ENCODE measurements around the gene AHNAK2.
A peak's percentile ranks its signal among the peaks of the same experiment; 100 is the strongest.

AHNAK2 gene

DNA sequence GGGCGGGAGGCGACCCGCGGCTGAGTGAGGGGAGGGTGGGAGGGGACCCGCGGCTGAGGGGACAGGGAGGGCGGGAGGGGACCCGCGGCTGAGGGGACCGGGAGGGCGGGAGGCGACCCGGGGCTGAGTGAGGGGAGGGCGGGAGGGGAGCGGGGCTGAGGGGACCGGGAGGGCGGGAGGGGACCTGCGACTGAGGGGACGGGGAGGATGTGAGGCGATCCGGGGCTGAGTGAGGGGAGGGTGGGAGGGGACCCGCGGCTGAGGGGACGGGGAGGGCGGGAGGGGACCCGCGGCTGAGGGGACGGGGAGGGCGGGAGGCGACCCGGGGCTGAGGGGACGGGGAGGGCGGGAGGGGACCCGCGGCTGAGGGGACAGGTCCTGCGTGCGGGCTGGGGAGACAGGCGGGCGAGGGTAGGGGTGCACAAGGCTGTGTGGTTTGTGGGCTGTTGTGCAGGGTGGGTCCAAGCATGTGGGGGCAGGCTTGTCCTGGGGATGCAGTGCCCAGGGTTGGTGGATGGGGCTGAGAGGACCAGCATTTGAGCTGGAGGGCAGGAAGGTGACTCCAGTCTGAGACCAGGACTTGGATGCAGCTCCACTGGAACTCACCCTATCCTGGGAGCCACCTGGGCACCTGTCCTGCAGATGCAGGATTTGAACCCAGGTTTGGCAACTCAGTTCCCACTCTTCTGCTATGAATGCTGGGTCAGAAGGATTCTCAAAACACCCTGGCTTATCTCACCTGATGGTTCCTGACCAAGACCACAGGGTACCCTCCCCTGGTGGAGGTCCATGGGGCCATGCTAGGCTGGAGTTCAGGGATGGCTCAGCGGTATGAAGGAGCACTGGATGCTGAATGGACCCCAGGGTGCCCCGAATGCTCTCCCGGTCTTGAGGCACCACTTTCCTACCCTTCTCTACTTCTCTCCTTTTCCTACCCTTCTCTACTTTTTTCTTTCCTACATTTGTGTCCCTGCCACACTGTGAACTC, 44.1 kb downstream of the AHNAK2 start:
- Histone ChIP-seq H3K4me3 (ENCODE audit: low read depth, low read length) (peak overlapping the region; percentile 62), H3K36me3 (ENCODE audit: control insufficient read depth, insufficient read depth, low read length) (no peaks in the 10 kb centered on the region), H3K9ac (ENCODE audit: low read length) (no peak overlapping the region), H3K27ac (ENCODE audit: low read depth, low read length) (no peak overlapping the region), H3K9me3 (ENCODE audit: control insufficient read depth, insufficient read depth, low read depth, low read length) (no peaks in the 10 kb centered on the region), H3K27me3 (ENCODE audit: control insufficient read depth, insufficient read depth, low read length) (peaks cover 86% of the 10 kb centered on the region), H3K4me1 (ENCODE audit: control insufficient read depth, insufficient read depth, low read length) (peaks cover 8% of the 10 kb centered on the region; the same call in 1 of the 2 replicates)

DNA sequence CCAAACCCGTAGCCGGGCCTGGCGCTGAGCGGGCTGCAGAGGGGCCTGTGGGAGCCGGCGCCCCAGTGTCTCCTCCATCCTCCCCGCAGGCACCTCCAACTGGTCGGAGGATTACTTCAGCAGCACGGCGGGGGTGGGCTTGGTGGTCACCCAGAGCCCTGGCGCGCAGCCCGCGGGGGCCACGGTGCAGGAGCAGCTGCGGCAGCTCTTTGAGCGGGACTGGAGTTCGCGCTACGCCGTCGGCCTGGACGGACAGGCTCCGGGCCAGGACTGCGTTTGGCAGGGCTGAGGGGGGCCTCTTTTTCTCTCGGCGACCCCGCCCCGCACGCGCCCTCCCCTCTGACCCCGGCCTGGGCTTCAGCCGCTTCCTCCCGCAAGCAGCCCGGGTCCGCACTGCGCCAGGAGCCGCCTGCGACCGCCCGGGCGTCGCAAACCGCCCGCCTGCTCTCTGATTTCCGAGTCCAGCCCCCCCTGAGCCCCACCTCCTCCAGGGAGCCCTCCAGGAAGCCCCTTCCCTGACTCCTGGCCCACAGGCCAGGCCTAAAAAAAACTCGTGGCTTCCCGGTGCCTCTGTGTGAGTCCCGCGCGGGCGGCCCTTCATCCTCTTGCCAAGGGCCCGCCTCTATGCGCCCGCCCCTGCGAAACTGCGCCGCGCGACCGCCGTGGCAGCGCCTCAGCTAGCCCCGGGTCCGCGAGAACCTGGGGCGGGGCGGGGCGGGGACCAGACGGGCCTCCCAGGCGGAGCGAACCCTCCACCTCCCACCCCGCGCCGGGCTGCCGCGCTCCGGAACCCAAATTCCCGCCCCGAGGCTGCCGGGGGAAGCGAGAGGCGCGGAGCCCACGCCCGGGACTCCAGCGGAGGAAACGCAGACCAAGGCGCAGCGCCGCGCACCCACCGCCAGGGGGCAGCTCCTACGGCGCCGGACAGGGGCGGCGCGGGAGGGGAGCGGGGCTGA, 45.2 kb downstream of the AHNAK2 start:
- Histone ChIP-seq H3K36me3 (ENCODE audit: control insufficient read depth, insufficient read depth, low read length) (no peaks in the 10 kb centered on the region), H3K27me3 (ENCODE audit: control insufficient read depth, insufficient read depth, low read length) (peaks cover 85% of the 10 kb centered on the region), H3K9me3 (ENCODE audit: control insufficient read depth, insufficient read depth, low read depth, low read length) (no peaks in the 10 kb centered on the region), H3K27ac (ENCODE audit: low read depth, low read length) (no peak overlapping the region), H3K9ac (ENCODE audit: low read length) (peak overlapping the region; percentile 25), H3K4me3 (ENCODE audit: low read depth, low read length) (peak overlapping the region; percentile 60), H3K4me1 (ENCODE audit: control insufficient read depth, insufficient read depth, low read length) (peaks cover 8% of the 10 kb centered on the region; the same call in 1 of the 2 replicates)

DNA sequence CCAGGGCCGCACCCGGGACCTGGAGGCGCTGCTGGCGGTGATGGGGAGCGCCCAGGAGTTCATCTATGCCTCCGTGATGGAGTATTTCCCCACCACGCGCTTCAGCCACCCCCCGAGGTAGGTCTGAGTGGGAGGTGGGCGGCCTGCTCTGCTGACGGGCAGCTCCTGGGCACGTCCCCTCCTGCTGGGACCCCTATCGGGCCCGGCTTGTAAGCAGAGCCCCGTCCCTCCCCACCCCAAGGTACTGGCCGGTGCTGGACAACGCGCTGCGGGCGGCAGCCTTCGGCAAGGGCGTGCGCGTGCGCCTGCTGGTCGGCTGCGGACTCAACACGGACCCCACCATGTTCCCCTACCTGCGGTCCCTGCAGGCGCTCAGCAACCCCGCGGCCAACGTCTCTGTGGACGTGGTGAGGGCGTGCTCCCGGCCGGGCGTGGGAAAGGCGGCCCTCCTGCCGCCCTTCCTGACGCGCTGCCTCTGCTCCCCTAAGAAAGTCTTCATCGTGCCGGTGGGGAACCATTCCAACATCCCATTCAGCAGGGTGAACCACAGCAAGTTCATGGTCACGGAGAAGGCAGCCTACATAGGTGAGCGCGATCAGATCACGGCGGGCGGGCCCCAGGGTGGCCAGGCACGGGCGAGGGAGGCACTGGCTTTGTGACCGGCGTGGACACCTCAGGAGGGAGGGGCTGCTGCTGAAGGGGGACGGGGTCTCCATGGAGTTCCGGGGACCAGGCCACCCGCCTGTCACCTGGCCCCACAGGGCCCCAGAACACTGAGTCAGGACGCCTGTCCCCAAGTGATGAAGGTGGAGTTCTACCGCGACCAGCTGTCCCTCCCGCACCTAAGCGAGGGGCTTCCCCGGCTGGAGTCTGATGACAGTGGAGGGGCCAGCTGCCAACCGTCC, 46.2 kb downstream of the AHNAK2 start:
- no peaks in the 10 kb centered on the region for H3K36me3 ChIP-seq (ENCODE audit: control insufficient read depth, insufficient read depth, low read length)
- no peak overlapping the region for H3K27ac ChIP-seq (ENCODE audit: low read depth, low read length)
- H3K4me3 ChIP-seq (ENCODE audit: low read depth, low read length): peak overlapping the region; percentile 60
- peaks cover 75% of the 10 kb centered on the region for H3K27me3 ChIP-seq (ENCODE audit: control insufficient read depth, insufficient read depth, low read length)
- no peaks in the 10 kb centered on the region for H3K9me3 ChIP-seq (ENCODE audit: control insufficient read depth, insufficient read depth, low read depth, low read length)
- peaks cover 8% of the 10 kb centered on the region; the same call in 1 of the 2 replicates for H3K4me1 ChIP-seq (ENCODE audit: control insufficient read depth, insufficient read depth, low read length)
- H3K9ac ChIP-seq (ENCODE audit: low read length): peak overlapping the region; percentile 25

DNA sequence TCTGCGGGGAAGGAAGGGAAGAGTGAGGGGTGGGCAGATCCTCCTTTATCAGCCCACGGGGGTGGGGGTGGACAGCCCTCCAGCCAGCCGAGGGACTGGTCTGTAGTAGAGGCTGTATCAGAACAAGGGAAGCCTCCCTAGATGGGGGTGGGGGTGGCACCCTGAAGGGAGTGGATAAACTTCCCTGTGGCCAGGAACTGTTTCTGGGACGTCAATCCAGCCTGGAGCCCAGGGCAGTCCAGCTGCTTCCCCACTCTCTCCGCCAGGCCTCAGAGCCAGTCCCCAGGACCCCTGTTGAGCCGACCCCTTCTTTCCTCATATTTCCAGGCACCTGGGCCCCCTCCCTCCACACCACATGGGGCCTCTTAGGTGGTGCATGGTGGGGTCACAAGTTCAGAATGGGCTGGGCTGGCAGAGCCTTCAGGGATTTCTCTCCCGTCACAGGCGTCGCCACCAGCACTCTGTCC, 46.8 kb downstream of the AHNAK2 start:
- no peaks in the 10 kb centered on the region for H3K36me3 ChIP-seq (ENCODE audit: control insufficient read depth, insufficient read depth, low read length)
- peak overlapping the region; percentile 60; the same call in 1 of the 2 replicates for H3K4me3 ChIP-seq (ENCODE audit: low read depth, low read length)
- no peak overlapping the region for H3K9ac ChIP-seq (ENCODE audit: low read length)
- H3K27me3 ChIP-seq (ENCODE audit: control insufficient read depth, insufficient read depth, low read length): peaks cover 69% of the 10 kb centered on the region
- no peaks in the 10 kb centered on the region for H3K9me3 ChIP-seq (ENCODE audit: control insufficient read depth, insufficient read depth, low read depth, low read length)
- peaks cover 8% of the 10 kb centered on the region; the same call in 1 of the 2 replicates for H3K4me1 ChIP-seq (ENCODE audit: control insufficient read depth, insufficient read depth, low read length)
- no peak overlapping the region for H3K27ac ChIP-seq (ENCODE audit: low read depth, low read length)

DNA sequence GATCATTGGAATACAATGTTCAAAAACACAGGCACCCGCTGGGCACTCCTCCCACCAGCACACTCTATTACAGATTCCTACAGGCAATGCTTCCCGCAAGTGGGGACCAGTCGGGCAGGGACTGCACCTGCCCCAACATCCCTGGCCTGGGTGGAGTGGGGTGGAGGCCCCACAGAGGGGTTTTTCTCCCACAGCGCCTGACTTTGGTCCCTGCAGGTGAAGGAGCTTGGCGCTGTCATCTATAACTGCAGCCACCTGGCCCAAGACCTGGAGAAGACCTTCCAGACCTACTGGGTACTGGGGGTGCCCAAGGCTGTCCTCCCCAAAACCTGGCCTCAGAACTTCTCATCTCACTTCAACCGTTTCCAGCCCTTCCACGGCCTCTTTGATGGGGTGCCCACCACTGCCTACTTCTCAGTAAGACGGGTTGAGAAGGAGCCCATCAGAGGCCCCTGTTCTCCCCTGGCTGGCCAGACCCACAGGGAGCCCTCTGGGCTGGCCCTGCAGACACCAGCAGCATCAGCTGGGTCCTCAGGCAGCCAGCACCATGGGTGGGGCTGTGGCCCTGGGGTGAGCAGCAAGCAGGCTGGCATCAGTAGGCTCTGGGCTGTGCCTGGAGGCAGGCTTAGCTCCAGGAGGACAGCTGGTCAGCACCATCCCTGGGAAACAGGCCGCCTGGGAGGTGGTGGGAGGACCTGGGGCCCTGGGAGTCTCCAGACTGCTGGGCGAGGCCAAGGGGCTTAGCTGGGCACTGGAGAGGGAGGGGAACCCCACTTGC, 47.5 kb downstream of the AHNAK2 start:
- Histone ChIP-seq H3K9me3 (ENCODE audit: control insufficient read depth, insufficient read depth, low read depth, low read length) (no peaks in the 10 kb centered on the region), H3K27me3 (ENCODE audit: control insufficient read depth, insufficient read depth, low read length) (peaks cover 68% of the 10 kb centered on the region), H3K4me1 (ENCODE audit: control insufficient read depth, insufficient read depth, low read length) (peaks cover 13% of the 10 kb centered on the region; the same call in 1 of the 2 replicates)

DNA sequence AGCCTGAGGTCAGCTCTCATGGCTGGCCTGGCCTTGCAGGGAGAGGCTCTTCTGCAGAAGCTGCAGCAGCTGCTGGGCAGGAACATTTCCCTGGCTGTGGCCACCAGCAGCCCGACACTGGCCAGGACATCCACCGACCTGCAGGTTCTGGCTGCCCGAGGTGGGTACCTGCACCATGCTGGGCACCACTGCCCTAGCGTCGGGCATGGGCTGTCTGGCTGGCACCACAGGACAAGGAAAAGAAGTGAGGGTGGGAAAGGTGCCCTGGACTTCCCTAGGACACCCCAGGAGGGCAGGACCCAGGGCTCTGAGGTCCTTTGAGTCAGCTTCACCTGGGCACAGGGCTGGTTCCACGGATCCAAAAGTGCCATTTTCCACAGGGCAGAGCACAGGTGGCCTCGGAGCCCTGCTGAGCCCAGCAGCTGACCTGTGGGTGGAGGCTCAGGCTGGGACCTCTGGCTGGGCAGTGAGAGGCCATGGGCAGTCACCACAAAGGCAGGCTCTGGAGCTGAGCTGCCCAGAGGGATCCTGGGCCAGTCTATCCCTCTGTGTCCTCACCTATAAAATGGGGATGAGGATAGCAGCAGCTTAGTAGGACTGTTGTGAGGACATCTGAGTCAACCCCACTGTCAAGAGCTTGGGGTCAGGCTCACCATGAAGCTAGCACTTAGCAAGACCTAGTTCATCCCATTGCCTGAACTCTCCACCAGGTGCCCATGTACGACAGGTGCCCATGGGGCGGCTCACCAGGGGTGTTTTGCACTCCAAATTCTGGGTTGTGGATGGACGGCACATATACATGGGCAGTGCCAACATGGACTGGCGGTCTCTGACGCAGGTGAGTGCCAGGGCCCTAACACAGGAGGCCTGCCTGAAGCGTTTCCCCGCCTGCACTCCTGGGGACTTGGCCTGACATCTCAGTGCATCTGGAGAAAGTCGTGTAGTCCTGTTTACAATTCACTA, 48.6 kb downstream of the AHNAK2 start:
- Histone ChIP-seq H3K9me3 (ENCODE audit: control insufficient read depth, insufficient read depth, low read depth, low read length) (no peaks in the 10 kb centered on the region), H3K4me3 (ENCODE audit: low read depth, low read length) (no peak overlapping the region), H3K27me3 (ENCODE audit: control insufficient read depth, insufficient read depth, low read length) (peaks cover 57% of the 10 kb centered on the region), H3K27ac (ENCODE audit: low read depth, low read length) (no peak overlapping the region), H3K36me3 (ENCODE audit: control insufficient read depth, insufficient read depth, low read length) (no peaks in the 10 kb centered on the region), H3K9ac (ENCODE audit: low read length) (no peak overlapping the region), H3K4me1 (ENCODE audit: control insufficient read depth, insufficient read depth, low read length) (peaks cover 13% of the 10 kb centered on the region; the same call in 1 of the 2 replicates)

More for the DNA sequence above, 47.5 kb downstream of the AHNAK2 start:
- Histone ChIP-seq H3K27ac (ENCODE audit: low read depth, low read length) (no peak overlapping the region), H3K36me3 (ENCODE audit: control insufficient read depth, insufficient read depth, low read length) (no peaks in the 10 kb centered on the region), H3K9ac (ENCODE audit: low read length) (no peak overlapping the region), H3K4me3 (ENCODE audit: low read depth, low read length) (no peak overlapping the region)

DNA sequence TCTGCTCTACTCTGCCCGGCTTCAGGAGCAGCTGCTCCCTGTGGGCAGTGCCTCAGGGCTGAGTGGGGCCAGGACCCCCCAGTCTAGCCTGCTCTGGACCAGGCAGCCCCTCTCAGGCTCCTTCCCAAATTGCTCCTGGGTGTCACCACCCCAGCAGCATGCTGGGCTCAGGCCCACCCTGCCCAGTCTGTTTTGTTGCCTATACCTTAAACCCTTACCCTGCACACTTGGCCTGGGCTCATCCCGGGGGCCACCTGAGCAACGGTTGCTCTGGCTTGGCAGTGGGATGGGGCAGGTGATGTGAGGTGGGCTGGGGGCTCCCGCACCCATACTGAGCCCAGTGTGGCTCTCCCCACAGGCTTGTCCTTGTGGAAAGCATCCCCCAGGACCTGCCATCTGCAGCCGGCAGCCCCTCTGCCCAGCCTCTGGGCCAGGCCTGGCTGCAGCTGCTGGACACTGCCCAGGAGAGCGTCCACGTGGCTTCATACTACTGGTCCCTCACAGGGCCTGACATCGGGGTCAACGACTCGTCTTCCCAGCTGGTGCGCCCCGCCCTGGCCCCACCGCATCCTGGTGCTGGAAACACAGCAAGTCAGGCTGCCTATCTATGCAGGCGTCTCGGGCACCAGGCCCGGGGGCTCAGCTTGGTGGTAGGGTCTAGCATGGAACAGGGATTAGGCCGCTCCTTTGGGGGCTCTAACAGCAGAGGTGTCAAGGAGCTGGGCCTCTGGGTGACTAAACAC, 49.6 kb downstream of the AHNAK2 start:
- no peak overlapping the region for H3K9ac ChIP-seq (ENCODE audit: low read length)
- H3K4me1 ChIP-seq (ENCODE audit: control insufficient read depth, insufficient read depth, low read length): peaks cover 13% of the 10 kb centered on the region; the same call in 1 of the 2 replicates
- H3K4me3 ChIP-seq (ENCODE audit: low read depth, low read length): no peak overlapping the region
- H3K27me3 ChIP-seq (ENCODE audit: control insufficient read depth, insufficient read depth, low read length): peaks cover 50% of the 10 kb centered on the region
- peaks cover 7% of the 10 kb centered on the region; the same call in 1 of the 2 replicates for H3K9me3 ChIP-seq (ENCODE audit: control insufficient read depth, insufficient read depth, low read depth, low read length)
- H3K36me3 ChIP-seq (ENCODE audit: control insufficient read depth, insufficient read depth, low read length): no peaks in the 10 kb centered on the region
- no peak overlapping the region for H3K27ac ChIP-seq (ENCODE audit: low read depth, low read length)

DNA sequence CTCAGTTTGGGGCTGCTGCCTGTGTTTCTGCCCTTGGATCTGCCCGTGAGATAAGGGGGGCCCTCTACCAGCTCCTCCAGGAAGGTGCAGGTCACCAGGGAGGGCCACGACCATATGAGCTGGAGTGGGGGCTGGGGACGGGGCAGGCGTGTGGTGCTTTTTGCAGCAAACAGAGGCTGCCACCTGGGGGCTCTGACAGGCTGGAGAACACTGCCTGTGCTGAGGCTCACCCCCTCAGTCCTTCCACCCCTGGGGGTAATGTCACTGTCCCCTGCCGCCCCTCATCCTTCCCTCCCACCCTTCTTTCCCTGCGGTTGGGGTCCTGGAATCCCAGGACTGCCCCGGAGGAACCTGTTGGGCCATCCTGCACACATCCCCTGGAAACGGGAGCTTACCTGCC, 50.3 kb downstream of the AHNAK2 start:
- H3K4me3 ChIP-seq (ENCODE audit: low read depth, low read length): no peak overlapping the region
- peaks cover 46% of the 10 kb centered on the region for H3K27me3 ChIP-seq (ENCODE audit: control insufficient read depth, insufficient read depth, low read length)
- H3K9me3 ChIP-seq (ENCODE audit: control insufficient read depth, insufficient read depth, low read depth, low read length): peaks cover 7% of the 10 kb centered on the region; the same call in 1 of the 2 replicates
- H3K4me1 ChIP-seq (ENCODE audit: control insufficient read depth, insufficient read depth, low read length): peaks cover 13% of the 10 kb centered on the region; the same call in 1 of the 2 replicates
- H3K27ac ChIP-seq (ENCODE audit: low read depth, low read length): no peak overlapping the region
- no peak overlapping the region for H3K9ac ChIP-seq (ENCODE audit: low read length)
- no peaks in the 10 kb centered on the region for H3K36me3 ChIP-seq (ENCODE audit: control insufficient read depth, insufficient read depth, low read length)

Data from HUES6 (cell line).